PC-3 (cell line): ENCODE measurements around the gene STK33. TPM values are rescaled to one million over a fixed set of nuclear protein-coding genes. Genes with fewer than 3 reads are reported as not detected.

Source experiments
- ATAC-seq: fragments of 200-7000 bp; cut with Tn5 transposase; 2 replicates; pipeline ENCODE4 v1.9.1; 2020; ENCODE audit warnings: mild to moderate bottlenecking, moderate library complexity
- BruUV-seq: library from RNA; stranded (reverse); fragments of 400-500 nt; replicated peaks from 2 replicates; lab custom pipeline; 2021; lab: Mats Ljungman, UMichigan
- CTCF ChIA-PET: fragments of 300-600 bp; sonication (Branson Sonifier 250); formaldehyde crosslinking; loops from one replicate; lab custom pipeline; 2022; ENCODE audit warnings: antibody characterized with exemption; lab: Charles Lee
- POLR2A ChIA-PET: fragments of 300-600 bp; sonication (Branson Sonifier 250); formaldehyde crosslinking; loops from one replicate; lab custom pipeline; 2022; ENCODE audit warnings: antibody characterized with exemption; ENCODE audit not compliant: unreplicated experiment; lab: Charles Lee
- DNase-seq: peaks from one replicate; pipeline ENCODE4 v3.0.0-alpha.2; 2015
- H2AFZ ChIP-seq: fragments of 300-600 bp; sonication (generic); 2 replicates; pipeline ENCODE4 v1.6.0; 2016; ENCODE audit warnings: antibody characterized with exemption, low read length
- H3F3A ChIP-seq: fragments of 300-600 bp; sonication (generic); one replicate; pipeline ENCODE4 v1.6.0; 2017; ENCODE audit warnings: antibody characterized with exemption, low read length, control low read depth, mild to moderate bottlenecking; ENCODE audit not compliant: unreplicated experiment
- H3K27ac ChIP-seq: fragments of 300-600 bp; sonication (generic); 2 replicates; pipeline ENCODE4 v1.5.1; 2016; ENCODE audit warnings: mild to moderate bottlenecking, low read length
- H3K27me3 ChIP-seq: fragments of 300-600 bp; sonication (generic); 2 replicates; pipeline ENCODE4 v1.6.1; 2016; ENCODE audit warnings: low read length, mixed read lengths
- H3K36me3 ChIP-seq: fragments of 300-600 bp; sonication (generic); 2 replicates; pipeline ENCODE4 v1.6.1; 2016; ENCODE audit warnings: low read depth, mixed run types, low read length, mixed read lengths
- H3K4me1 ChIP-seq: fragments of 300-600 bp; sonication (generic); 2 replicates; pipeline ENCODE4 v1.5.1; 2016; ENCODE audit warnings: low read length; ENCODE audit not compliant: insufficient read depth
- H3K4me2 ChIP-seq: fragments of 300-600 bp; sonication (generic); 2 replicates; pipeline ENCODE4 v1.6.0; 2016; ENCODE audit warnings: low read length
- H3K4me3 ChIP-seq: fragments of 300-600 bp; sonication (generic); 2 replicates; pipeline ENCODE4 v1.5.1; 2016; ENCODE audit warnings: mild to moderate bottlenecking, low read length, mixed read lengths
- H3K79me2 ChIP-seq: fragments of 300-600 bp; sonication (generic); 2 replicates; pipeline ENCODE4 v1.6.1; 2017; ENCODE audit warnings: low read length, mixed read lengths
- H3K9ac ChIP-seq: fragments of 300-600 bp; sonication (generic); 2 replicates; pipeline ENCODE4 v1.6.0; 2016; ENCODE audit warnings: mild to moderate bottlenecking, low read length
- H3K9me2 ChIP-seq: fragments of 300-600 bp; sonication (generic); replicated peaks from 2 replicates; pipeline ENCODE4 v1.6.1; 2016; ENCODE audit warnings: mixed run types, low read length, mixed read lengths
- H3K9me3 ChIP-seq: fragments of 300-600 bp; sonication (generic); 2 replicates; pipeline ENCODE4 v1.6.1; 2016; ENCODE audit warnings: low read length, mixed read lengths
- H4K20me1 ChIP-seq: fragments of 300-600 bp; sonication (generic); 2 replicates; pipeline ENCODE4 v1.6.1; 2016; ENCODE audit warnings: low read length, mixed read lengths
- EZH2 ChIP-seq: fragments of 300-600 bp; sonication (generic); IDR thresholded peaks from one replicate; pipeline ENCODE4 v1.6.1; 2017; ENCODE audit warnings: antibody characterized with exemption, mild to moderate bottlenecking, low read length; ENCODE audit not compliant: unreplicated experiment
- EZH2phosphoT487 ChIP-seq: fragments of 300-600 bp; sonication (generic); IDR thresholded peaks from 2 replicates; pipeline ENCODE4 v1.6.1; 2018; ENCODE audit warnings: mild to moderate bottlenecking, antibody characterized with exemption, low read length, borderline replicate concordance
- intact Hi-C: fragments of 100-400 bp; cut with micrococcal nuclease; formaldehyde crosslinking; loops from 2 replicates; pipeline ENCODE4 v1.9.0; 2023
- total RNA-seq: library from RNA; depleted of rRNA; stranded (reverse); fragments of >200 nt; gene quantifications from 2 replicates; pipeline ENCODE4 v1.2.3, GENCODE V29; 2014
- TF ChIP-seq, protein P1 (sequence below): fragments of 300-600 bp; sonication (generic); conservative IDR thresholded peaks from 2 replicates; pipeline ENCODE4 v1.5.1; 2017; ENCODE audit warnings: antibody characterized with exemption, low read depth, mild to moderate bottlenecking, low read length

STK33 gene
- total RNA-seq, 1 experiment from 2014 or later = not detected

DNA sequence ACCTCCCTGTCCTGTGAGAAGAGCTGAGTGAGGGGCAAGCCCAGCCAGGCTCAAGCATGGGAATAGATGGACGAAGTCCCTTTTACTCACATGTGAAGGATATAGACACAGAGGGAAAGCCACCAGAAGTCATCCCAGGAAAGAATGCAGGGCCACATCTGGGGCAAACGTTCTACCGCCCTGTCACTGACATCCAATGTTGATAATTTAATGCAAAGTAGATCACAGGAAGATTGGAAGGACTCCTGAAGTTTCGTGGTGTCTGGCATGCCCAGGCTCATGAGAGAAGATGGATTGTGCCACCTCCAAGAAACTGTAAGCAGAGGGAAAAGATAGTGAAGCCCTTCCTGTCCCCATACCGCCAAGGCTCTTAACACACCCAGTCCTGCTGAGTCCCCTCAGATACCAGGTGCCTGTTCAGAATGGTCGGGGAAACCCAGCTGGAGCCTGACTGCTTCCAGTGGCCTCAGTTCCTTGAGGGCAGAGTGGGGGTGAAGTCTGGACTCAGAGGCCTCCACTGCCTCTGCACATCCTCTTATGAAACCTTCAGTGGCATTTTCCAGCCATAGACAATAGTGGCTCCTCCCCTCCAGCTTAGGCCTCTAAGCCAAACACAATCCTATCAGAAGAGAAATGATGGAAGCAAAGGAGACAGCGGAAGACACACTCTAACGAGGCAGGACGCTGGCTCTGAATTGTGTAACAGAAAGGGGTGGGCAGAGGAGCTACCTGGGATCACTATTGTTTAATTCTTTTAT lies 7.5 kb upstream of the STK33 start:
- Histone ChIP-seq H4K20me1 (no peaks in the 10 kb centered on the region), H2AFZ (no peak overlapping the region), H3K9me3 (no peaks in the 10 kb centered on the region), H3K79me2 (no peaks in the 10 kb centered on the region), H3K9me2 (no peaks in the 10 kb centered on the region), H3K27ac (no peak overlapping the region), H3F3A (no peaks in the 10 kb centered on the region), H3K4me2 (no peak overlapping the region), H3K27me3 (0 out of 2 replicates have a peak, but pooled peaks cover 1% of the 10 kb centered on the region), H3K4me1 (peaks cover 17% of the 10 kb centered on the region), H3K9ac (no peak overlapping the region), H3K4me3 (no peak overlapping the region), H3K36me3 (no peaks in the 10 kb centered on the region)
- BruUV-seq = no TSS peak
- DNase-seq (no peak), ATAC-seq (no peak)
- TF ChIP-seq EZH2phosphoT487 (no peak), EZH2 (no peak)
- TF ChIP-seq, protein P1, sequence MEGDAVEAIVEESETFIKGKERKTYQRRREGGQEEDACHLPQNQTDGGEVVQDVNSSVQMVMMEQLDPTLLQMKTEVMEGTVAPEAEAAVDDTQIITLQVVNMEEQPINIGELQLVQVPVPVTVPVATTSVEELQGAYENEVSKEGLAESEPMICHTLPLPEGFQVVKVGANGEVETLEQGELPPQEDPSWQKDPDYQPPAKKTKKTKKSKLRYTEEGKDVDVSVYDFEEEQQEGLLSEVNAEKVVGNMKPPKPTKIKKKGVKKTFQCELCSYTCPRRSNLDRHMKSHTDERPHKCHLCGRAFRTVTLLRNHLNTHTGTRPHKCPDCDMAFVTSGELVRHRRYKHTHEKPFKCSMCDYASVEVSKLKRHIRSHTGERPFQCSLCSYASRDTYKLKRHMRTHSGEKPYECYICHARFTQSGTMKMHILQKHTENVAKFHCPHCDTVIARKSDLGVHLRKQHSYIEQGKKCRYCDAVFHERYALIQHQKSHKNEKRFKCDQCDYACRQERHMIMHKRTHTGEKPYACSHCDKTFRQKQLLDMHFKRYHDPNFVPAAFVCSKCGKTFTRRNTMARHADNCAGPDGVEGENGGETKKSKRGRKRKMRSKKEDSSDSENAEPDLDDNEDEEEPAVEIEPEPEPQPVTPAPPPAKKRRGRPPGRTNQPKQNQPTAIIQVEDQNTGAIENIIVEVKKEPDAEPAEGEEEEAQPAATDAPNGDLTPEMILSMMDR = no peak
- ChIA-PET CTCF (interaction anchor here (0.7 kb wide), 1 partner anchor 324 kb away, joined by 5 read pairs; no protein-coding TSS in a partner anchor), POLR2A (no interaction called here)
- intact Hi-C loops = no loop called here

DNA sequence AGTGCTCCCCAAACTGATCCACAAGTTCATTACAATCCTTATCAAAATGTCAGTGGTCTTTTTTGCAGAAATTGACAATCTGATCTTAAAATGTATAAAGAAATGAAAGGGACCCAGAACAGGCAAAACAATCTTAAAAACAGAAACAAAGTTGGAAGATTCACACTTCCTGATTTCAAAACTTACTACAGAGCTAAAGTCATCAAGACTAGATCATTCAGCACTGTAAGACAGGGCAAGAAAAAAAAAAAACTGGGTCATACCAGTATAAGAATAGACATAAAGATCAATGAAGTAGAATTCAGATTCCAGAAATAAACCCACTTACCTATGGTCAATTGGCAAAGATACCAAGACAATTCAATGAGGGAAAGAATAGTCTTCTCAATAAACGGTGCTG lies 4.5 kb upstream of the STK33 start:
- no peaks in the 10 kb centered on the region for H3F3A ChIP-seq
- TF ChIP-seq EZH2phosphoT487 (no peak), EZH2 (no peak)
- TF ChIP-seq, protein P1 = no peak
- no peaks in the 10 kb centered on the region for H3K79me2 ChIP-seq
- BruUV-seq = no TSS peak
- no peak overlapping the region for H2AFZ ChIP-seq
- no peak overlapping the region for H3K4me2 ChIP-seq
- CTCF ChIA-PET = no interaction called here
- ATAC-seq (no peak), DNase-seq (no peak)
- no peaks in the 10 kb centered on the region for H3K9me3 ChIP-seq
- H3K27me3 ChIP-seq = 0 out of 2 replicates have a peak, but pooled peaks cover 11% of the 10 kb centered on the region
- H3K4me1 ChIP-seq = peaks cover 1% of the 10 kb centered on the region
- no peak overlapping the region for H3K4me3 ChIP-seq
- H3K9me2 ChIP-seq = no peaks in the 10 kb centered on the region
- POLR2A ChIA-PET = no interaction called here
- no peak overlapping the region for H3K27ac ChIP-seq
- no peaks in the 10 kb centered on the region for H3K36me3 ChIP-seq
- H4K20me1 ChIP-seq = no peaks in the 10 kb centered on the region
- no peak overlapping the region for H3K9ac ChIP-seq
- intact Hi-C loops = no loop called here

DNA sequence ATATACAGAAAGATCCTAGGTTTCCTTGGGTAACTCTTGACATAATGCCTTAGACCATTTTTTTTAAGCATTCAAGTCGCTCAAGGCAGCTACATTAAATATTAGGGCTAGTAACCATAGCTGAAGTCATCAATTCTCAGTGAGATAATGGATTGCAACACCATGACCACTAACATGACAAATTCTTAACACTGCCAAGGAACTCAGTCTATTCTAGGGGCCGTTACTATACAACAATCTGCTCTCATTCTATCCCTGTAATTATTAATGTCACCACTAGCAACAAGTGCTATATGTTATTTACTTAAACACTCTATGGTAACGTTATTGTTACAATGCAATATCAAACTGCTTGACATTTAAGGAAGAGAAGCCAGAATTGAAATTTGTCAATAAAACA lies 3.2 kb upstream of the STK33 start:
- intact Hi-C loops = no loop called here
- Histone ChIP-seq H3K9me2 (no peaks in the 10 kb centered on the region), H3K27ac (no peak overlapping the region), H3K4me2 (no peak overlapping the region), H3K27me3 (0 out of 2 replicates have a peak, but pooled peaks cover 14% of the 10 kb centered on the region), H3K4me1 (no peaks in the 10 kb centered on the region), H3K9me3 (no peaks in the 10 kb centered on the region), H2AFZ (no peak overlapping the region), H3K36me3 (no peaks in the 10 kb centered on the region), H3F3A (no peaks in the 10 kb centered on the region), H3K79me2 (no peaks in the 10 kb centered on the region), H3K9ac (no peak overlapping the region), H3K4me3 (no peak overlapping the region), H4K20me1 (no peaks in the 10 kb centered on the region)
- ATAC-seq (peak; percentile 22), DNase-seq (peak; percentile 37)
- ChIA-PET CTCF (no interaction called here), POLR2A (no interaction called here)
- TF ChIP-seq, protein P1 = no peak
- no TSS peak for BruUV-seq
